Peyer's patch (tissue), 4 donors: Measurements from ENCODE around the gene ANO2.

Experiments used
- CTCF ChIP-seq, 6 experiments: fragments of 450-650 bp in 4 of 6; fragments of 200-600 bp in 2 of 6; sonication (generic) in 1 of 6; IDR thresholded peaks; one replicate each; pipeline ENCODE4 v1.5.1; 2017 to 2019; ENCODE audit warnings: antibody characterized with exemption in 6 of 6, mild to moderate bottlenecking in 3 of 6, moderate library complexity in 1 of 6
- POLR2A ChIP-seq, 2 donors: fragments of 450-650 bp; IDR thresholded peaks; one replicate each; pipeline ENCODE4 v1.5.1; 2017; ENCODE audit warnings: antibody characterized with exemption in 2 of 2, mild to moderate bottlenecking in 2 of 2, moderate library complexity in 2 of 2

DNA sequence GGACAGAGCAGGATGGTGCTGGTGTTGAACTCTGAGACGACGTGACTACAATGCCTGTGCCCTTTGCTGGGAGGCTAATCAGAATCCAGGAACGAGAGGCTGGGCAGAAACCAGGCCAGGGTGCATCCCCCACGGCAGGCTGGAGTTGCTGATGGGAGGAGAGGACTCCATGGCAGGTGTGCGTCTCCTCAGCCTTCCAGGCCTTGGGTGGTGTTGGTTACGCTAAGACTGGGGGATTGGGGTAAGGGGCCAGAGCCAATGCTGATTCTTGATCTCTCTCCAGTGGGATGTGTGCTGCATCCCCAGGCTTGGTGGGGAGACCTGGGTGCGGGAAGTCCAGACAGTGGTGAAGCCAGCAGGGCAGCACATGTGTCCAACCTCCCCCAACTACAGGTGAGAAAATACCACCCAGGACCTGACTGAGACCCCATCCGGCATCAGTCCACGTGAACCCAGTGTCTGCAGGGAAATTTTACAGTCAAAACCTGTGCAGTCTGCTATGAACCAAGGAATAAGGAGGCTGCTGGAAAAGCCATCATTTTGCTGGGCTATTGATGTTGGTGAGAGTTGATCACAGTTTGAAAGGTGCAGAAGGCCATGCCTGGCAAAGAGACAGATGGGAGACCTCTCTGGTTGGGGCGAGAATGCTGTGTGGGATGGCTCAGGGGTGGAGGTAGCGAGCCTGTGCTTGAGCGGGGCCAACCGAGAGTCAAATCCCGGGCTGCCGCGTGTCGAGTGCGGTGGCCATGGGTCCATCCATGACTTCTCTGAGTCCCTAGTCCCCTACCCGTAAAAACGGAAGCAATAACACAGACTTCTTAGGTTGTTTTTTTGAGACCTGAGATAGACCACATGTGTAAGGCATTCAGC lies 423.4 kb downstream of the ANO2 start:
- TF ChIP-seq CTCF (IDR thresholded peaks at IDR 0.05), result no peak
- TF ChIP-seq POLR2A (IDR thresholded peaks at IDR 0.05), result no peak
